ENCODE measurements around the gene FKBP11. TPM values are rescaled to one million over a fixed set of nuclear protein-coding genes. Genes with fewer than 3 reads are reported as not detected.
A peak's percentile ranks its signal among the peaks of the same experiment; 100 is the strongest.

Gene FKBP11
- total RNA-seq, 1 donor from 2014 or later = 18.2 TPM

DNA sequence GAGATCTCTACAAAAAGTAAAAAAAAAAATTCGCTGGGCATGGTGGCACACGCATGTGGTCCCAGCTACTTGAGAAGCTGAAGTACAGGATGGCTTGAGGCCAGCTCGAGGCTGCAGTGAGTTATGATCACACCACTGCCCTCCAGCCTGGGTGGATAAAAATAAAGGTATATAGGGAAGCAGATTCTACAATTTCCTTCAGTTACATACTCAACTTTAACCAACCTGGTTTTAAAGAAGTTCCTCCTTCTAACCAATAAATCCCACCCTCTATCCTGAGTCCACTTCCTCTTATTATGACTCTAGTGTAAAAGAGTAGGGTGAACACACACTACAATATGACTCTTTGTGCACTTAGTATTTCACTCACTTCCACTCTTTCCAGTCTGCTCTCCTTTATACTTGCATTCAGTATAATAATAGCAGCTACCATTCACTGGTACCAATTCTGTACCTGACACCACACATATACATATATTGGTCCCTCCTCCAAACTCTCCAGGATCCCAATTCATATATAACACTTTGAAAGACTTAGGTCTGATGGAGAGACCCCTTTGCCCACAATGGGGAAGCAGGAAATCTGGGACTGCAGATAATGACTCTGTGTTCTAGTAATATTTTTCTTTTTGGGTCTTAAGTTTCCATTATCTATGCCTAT is 29.7 kb upstream of the FKBP11 start:
- peaks cover 15% of the 10 kb centered on the region for H3K36me3 Mint-ChIP-seq
- Histone ChIP-seq H3K9me3 (ENCODE audit: low read depth) (no peaks in the 10 kb centered on the region), H3K27me3 (no peaks in the 10 kb centered on the region), H3K36me3 (no peaks in the 10 kb centered on the region), H3K9ac (peak overlapping the region; percentile 46), H2AFZ (replicated peaks) (no peak overlapping the region), H4K20me1 (ENCODE audit: low read depth) (peaks cover 62% of the 10 kb centered on the region), H3K4me2 (peak overlapping the region; percentile 84), H3F3A (ENCODE audit: low read depth) (peaks cover 30% of the 10 kb centered on the region), H3K27ac (no peak overlapping the region), H3K79me2 (ENCODE audit: low read depth) (peaks cover 69% of the 10 kb centered on the region), H3K4me3 (peak overlapping the region; percentile 85), H3K4me1 (peaks cover 16% of the 10 kb centered on the region)
- H3K27ac Mint-ChIP-seq = no peak overlapping the region
- H3K27me3 Mint-ChIP-seq (ENCODE audit: insufficient read depth, low read depth) = no peaks in the 10 kb centered on the region
- no peak for DNase-seq (ENCODE audit: low spot score)
- H3K9me3 Mint-ChIP-seq = no peaks in the 10 kb centered on the region
- H3K4me1 Mint-ChIP-seq = peaks cover 22% of the 10 kb centered on the region
- TF ChIP-seq EZH2 (IDR thresholded peaks at IDR 0.05) (no peak), EZH2phosphoT487 (IDR thresholded peaks at IDR 0.05) (no peak)
- TF ChIP-seq, protein P1, sequence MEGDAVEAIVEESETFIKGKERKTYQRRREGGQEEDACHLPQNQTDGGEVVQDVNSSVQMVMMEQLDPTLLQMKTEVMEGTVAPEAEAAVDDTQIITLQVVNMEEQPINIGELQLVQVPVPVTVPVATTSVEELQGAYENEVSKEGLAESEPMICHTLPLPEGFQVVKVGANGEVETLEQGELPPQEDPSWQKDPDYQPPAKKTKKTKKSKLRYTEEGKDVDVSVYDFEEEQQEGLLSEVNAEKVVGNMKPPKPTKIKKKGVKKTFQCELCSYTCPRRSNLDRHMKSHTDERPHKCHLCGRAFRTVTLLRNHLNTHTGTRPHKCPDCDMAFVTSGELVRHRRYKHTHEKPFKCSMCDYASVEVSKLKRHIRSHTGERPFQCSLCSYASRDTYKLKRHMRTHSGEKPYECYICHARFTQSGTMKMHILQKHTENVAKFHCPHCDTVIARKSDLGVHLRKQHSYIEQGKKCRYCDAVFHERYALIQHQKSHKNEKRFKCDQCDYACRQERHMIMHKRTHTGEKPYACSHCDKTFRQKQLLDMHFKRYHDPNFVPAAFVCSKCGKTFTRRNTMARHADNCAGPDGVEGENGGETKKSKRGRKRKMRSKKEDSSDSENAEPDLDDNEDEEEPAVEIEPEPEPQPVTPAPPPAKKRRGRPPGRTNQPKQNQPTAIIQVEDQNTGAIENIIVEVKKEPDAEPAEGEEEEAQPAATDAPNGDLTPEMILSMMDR (IDR thresholded peaks at IDR 0.05) = no peak
- peak overlapping the region; percentile 99 for H3K4me3 Mint-ChIP-seq

DNA sequence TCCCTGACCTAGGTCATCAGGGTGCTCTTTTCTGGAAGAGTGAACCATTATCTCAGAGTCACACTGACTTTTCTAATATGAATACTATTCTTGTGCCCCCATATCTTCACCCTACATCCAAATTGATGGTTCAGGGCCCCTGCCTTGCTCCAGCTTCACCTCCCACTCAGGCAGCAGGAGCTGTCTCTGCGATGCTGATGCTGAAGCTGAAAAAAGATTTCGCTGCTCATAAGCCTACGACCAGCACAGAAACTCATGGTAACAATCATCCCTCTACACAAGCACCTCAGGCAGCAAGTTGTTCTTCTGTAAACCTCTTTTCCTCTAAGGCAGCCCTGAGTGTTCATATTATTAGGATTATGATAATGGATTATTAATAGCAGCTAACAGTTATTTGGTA is 28.8 kb upstream of the FKBP11 start:
- no peak overlapping the region for H3K4me3 Mint-ChIP-seq
- DNase-seq (ENCODE audit: low spot score) = no peak
- TF ChIP-seq EZH2phosphoT487 (IDR thresholded peaks at IDR 0.05) = no peak
- TF ChIP-seq, protein P1 (IDR thresholded peaks at IDR 0.05) = no peak
- no peak for TF ChIP-seq EZH2 (IDR thresholded peaks at IDR 0.05)
- Histone ChIP-seq H3K79me2 (ENCODE audit: low read depth) (peaks cover 78% of the 10 kb centered on the region), H3K4me3 (no peak overlapping the region), H4K20me1 (ENCODE audit: low read depth) (peaks cover 70% of the 10 kb centered on the region), H3K4me2 (no peak overlapping the region), H2AFZ (replicated peaks) (no peak overlapping the region), H3K27me3 (no peaks in the 10 kb centered on the region), H3K27ac (no peak overlapping the region), H3K9ac (no peak overlapping the region), H3K9me3 (ENCODE audit: low read depth) (no peaks in the 10 kb centered on the region), H3K36me3 (no peaks in the 10 kb centered on the region), H3K4me1 (peaks cover 16% of the 10 kb centered on the region), H3F3A (ENCODE audit: low read depth) (peaks cover 30% of the 10 kb centered on the region)
- H3K9me3 Mint-ChIP-seq = no peaks in the 10 kb centered on the region
- H3K4me1 Mint-ChIP-seq = peaks cover 22% of the 10 kb centered on the region
- H3K27ac Mint-ChIP-seq = no peak overlapping the region
- no peaks in the 10 kb centered on the region for H3K27me3 Mint-ChIP-seq (ENCODE audit: insufficient read depth, low read depth)
- peaks cover 15% of the 10 kb centered on the region for H3K36me3 Mint-ChIP-seq

DNA sequence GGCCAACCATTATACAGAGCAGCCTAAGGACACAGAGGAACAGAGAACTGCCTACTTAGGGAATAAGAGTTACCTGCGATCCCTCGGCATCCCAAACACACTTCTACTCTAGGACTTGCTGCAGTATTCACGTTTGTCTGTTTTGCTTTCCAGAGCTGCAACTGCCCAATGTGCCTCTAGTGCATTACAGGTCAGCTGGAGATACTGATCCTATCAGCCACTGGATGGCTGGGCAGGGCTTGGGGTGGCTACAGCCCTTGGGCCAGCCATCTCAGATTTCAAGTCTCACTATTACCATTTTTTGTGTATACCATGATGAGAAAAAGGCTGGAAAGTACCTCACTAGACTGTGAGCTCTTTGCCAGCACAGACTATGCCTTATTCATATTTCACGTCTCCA is 27.4 kb upstream of the FKBP11 start:
- Mint-ChIP-seq H3K4me3 (no peak overlapping the region), H3K4me1 (peaks cover 16% of the 10 kb centered on the region), H3K9me3 (no peaks in the 10 kb centered on the region), H3K36me3 (peaks cover 19% of the 10 kb centered on the region), H3K27ac (no peak overlapping the region), H3K27me3 (ENCODE audit: insufficient read depth, low read depth) (no peaks in the 10 kb centered on the region)
- Histone ChIP-seq H4K20me1 (ENCODE audit: low read depth) (peaks cover 84% of the 10 kb centered on the region), H3K4me3 (no peak overlapping the region), H3K79me2 (ENCODE audit: low read depth) (peaks cover 92% of the 10 kb centered on the region), H2AFZ (replicated peaks) (no peak overlapping the region), H3K9ac (no peak overlapping the region), H3K4me2 (no peak overlapping the region), H3K4me1 (peaks cover 11% of the 10 kb centered on the region), H3K27me3 (no peaks in the 10 kb centered on the region), H3F3A (ENCODE audit: low read depth) (peaks cover 21% of the 10 kb centered on the region), H3K36me3 (no peaks in the 10 kb centered on the region), H3K27ac (no peak overlapping the region), H3K9me3 (ENCODE audit: low read depth) (no peaks in the 10 kb centered on the region)
- no peak for TF ChIP-seq EZH2 (IDR thresholded peaks at IDR 0.05)
- no peak for TF ChIP-seq EZH2phosphoT487 (IDR thresholded peaks at IDR 0.05)
- TF ChIP-seq, protein P1 (IDR thresholded peaks at IDR 0.05) = no peak
- DNase-seq (ENCODE audit: low spot score) = no peak
